Motor neuron (in vitro differentiated cells): ENCODE measurements around the gene STAM. TPM values are rescaled to one million over a fixed set of nuclear protein-coding genes. Genes with fewer than 3 reads are reported as not detected.
A peak's percentile ranks its signal among the peaks of the same experiment; 100 is the strongest.

Experiments used
- ATAC-seq, 8 experiments: fragments of 200-7000 bp; cut with Tn5 transposase; replicated peaks in 6 of 8; 2 replicates each; pipeline ENCODE4 v1.8.0; 2021; ENCODE audit warnings: mild to moderate bottlenecking in 8 of 8, moderate library complexity in 8 of 8
- H3K27ac ChIP-seq, 2 donors: fragments of 250-450 bp; sonication (Bioruptor Pico); 2 replicates each; pipeline ENCODE4 v1.9.0; 2021; ENCODE audit warnings: antibody characterized with exemption in 2 of 2, mild to moderate bottlenecking in 2 of 2, moderate library complexity in 1 of 2
- H3K4me1 ChIP-seq, 2 donors: fragments of 250-450 bp; sonication (Bioruptor Pico); replicated peaks in 1 of 2; 2 replicates each; pipeline ENCODE4 v1.6.1; 2021; ENCODE audit warnings: antibody characterized with exemption in 2 of 2, mild to moderate bottlenecking in 2 of 2, moderate library complexity in 1 of 2
- H3K4me3 ChIP-seq, 5 donors: fragments of 250-450 bp; sonication (Bioruptor Pico); 2 replicates each; pipeline ENCODE4 v1.9.0; 2021; ENCODE audit warnings: antibody characterized with exemption in 5 of 5, mild to moderate bottlenecking in 5 of 5, moderate library complexity in 4 of 5
- whole genome bisulfite sequencing, 10 experiments: fragments of 450-650 bp; shearing (Covaris generic); methylation state at CpG; one replicate each; pipeline ENCODE4 v1.0.0; 2022; 5-methylcytosine and 5-hydroxymethylcytosine counted together
- in situ Hi-C, 9 experiments: fragments of 400-800 bp; cut with MboI; loops; one replicate each; pipeline ENCODE4 v1.15.0; 2021; ENCODE audit warnings: low sequenced_read_pairs in 9 of 9, low pct_unique_long_range_greater_than_20kb in 2 of 9; ENCODE audit not compliant: unreplicated experiment in 9 of 9
- total RNA-seq, 8 experiments: library from RNA; unstranded; fragments of 300-600 nt; gene quantifications; 2 replicates each; pipeline versions ENCODE4 v1.2.3 to v1.2.4, GENCODE V29; 2022

The STAM gene
- total RNA-seq, 8 experiments from 2014 or later, result 15.9 to 35.6 (median 25.8) TPM

- no peaks in the 10 kb centered on the region for H3K4me1 ChIP-seq
- in situ Hi-C loops, result no loop called here
- whole genome bisulfite sequencing, 10 experiments, result 52 to 97% (median 87%) methylated on average over 3 to 11 of the region's 11 CpGs
- H3K4me3 ChIP-seq, result no peak overlapping the region
- H3K27ac ChIP-seq, result no peak overlapping the region
- no peak for ATAC-seq
Measured at GRCh38 chr10:17669185-17669872, 25.4 kb downstream of the STAM start.

DNA sequence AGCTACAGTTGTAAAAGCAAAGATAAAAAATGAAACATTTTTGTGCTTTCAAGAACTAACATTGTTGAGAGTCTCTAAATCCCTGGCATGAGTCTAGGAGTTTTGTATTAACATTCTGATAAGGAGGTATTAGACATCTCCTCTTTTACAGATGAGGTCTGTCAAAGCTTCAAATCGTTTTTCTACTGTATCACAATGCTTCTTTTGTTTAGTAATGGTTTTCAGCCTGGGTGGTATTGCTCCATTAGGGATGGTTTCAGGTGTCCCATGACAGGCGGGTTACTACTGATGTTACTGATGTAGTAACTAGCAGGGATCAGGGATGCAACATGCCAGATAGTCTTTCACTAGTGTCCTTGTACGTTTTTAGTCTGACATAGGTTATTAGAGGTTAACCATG is 27.4 kb downstream of the STAM start:
- WGBS, 10 experiments, result 46 to 90% (median 57%) methylated on average over 1 to 3 of the region's 3 CpGs; no CpG with 5 or more reads in 2 of the 10 experiments
- no peak overlapping the region for H3K27ac ChIP-seq
- ATAC-seq, result no peak
- H3K4me3 ChIP-seq, result no peak overlapping the region
- no peaks in the 10 kb centered on the region for H3K4me1 ChIP-seq
- in situ Hi-C loops, result no loop called here

DNA sequence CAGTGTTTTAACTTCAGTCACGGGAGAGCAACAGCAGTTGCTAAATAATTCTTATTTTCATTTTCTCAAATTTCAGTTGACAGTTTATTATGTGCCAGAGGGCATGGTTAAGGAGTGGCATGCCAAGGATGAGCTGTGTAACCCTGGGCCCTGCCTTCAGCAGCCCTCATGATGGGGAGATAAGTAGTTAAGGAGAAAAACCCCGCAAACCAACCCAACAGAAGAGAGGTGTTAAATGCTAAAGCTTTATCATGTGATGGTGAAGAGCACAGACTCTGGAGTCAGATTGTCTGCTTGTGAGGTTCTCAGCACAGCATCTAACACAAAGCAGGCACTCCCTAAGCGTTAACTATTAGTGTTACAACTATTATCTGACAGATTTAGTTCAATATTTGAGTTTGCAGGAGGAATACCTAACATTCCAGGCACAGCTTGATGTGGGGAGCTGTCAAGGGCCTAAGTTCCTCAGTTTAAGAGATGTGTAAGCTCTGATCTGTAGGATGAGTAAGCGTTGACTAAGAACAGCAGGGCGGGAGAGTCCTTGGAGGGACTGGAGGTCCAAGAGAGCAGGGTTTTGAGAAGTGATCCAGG is 29.6 kb downstream of the STAM start:
- in situ Hi-C loops, result no loop called here
- no peak overlapping the region for H3K27ac ChIP-seq
- WGBS, 10 experiments, result 3 to 100% (median 81%) methylated on average over 1 to 5 of the region's 5 CpGs; no CpG with 5 or more reads in 1 of the 10 experiments
- no peaks in the 10 kb centered on the region for H3K4me1 ChIP-seq
- peak in 5 of 8 experiments; percentile 27 to 97 (median 78) for ATAC-seq
- no peak overlapping the region for H3K4me3 ChIP-seq

- in situ Hi-C loops, result no loop called here
- Histone ChIP-seq H3K4me3 (no peak overlapping the region), H3K27ac (no peak overlapping the region), H3K4me1 (no peaks in the 10 kb centered on the region)
- ATAC-seq, result no peak
Measured at GRCh38 chr10:17674566-17674965, 30.6 kb downstream of the STAM start.

DNA sequence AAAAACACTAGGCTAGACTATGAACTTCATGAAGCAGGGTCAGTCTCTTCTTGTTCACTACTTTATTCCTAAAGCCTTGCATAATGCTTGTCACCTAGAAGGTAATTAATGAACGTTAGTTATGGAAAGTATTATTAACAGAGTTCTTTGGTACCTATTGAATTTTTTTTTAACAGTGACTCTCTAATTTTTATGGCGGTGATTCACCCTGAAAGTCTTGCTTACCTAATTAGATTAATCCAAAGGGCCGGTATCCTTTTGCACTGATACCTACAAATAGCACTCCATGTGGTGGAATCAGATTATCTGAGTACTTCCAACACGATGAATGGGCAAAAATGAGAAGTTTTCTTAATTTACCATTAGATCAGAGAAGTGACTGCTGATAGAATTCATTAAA is 31.7 kb downstream of the STAM start:
- no peaks in the 10 kb centered on the region for H3K4me1 ChIP-seq
- H3K27ac ChIP-seq, result no peak overlapping the region
- 53 to 100% (median 88%) methylated on average over 1 to 4 of the region's 4 CpGs for WGBS, 10 experiments
- H3K4me3 ChIP-seq, result no peak overlapping the region
- no peak for ATAC-seq
- in situ Hi-C loops, result no loop called here

GRCh38 chr10:17676919-17677318 is 33.0 kb downstream of the STAM start:
- no peak for ATAC-seq
- Histone ChIP-seq H3K4me3 (no peak overlapping the region), H3K27ac (no peak overlapping the region), H3K4me1 (no peaks in the 10 kb centered on the region)
- in situ Hi-C loops, result no loop called here
- 80 to 100% (median 100%) methylated on average over 1 of the region's 1 CpG; no CpG with 5 or more reads in 3 of the 10 experiments for WGBS, 10 experiments

DNA sequence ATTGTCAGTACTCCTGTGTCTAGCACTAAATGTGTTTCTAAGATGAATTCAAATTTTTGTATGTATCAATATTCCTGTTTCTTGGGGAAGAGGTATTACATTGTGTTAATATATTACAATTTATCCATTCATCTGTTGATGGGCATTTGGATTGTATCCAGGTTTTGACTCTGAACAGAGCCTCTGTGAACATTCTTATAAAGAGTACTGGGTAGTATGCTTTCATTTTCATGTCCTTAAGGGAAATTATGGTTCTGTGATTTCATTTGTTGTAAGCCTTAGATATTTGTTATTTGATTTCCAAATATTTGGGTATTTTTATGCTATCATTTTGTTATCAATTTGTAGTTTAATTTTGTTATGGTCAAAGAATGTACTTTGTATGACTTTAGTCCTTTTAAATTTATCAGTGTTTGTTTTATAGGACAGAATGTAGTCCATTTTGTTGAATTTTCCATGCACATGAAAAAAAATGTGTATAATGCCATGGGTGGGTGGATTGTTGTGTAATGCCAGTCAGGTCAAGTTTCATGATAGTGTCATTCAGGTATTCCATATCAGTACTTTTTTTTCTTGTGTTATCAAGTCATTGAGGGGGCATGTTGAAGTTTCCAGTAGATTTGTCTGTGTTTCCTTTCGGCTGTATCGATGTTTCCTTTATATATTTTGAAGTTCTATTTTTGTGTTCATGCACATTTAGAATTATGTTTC is 38.4 kb downstream of the STAM start:
- Histone ChIP-seq H3K27ac (no peak overlapping the region), H3K4me3 (no peak overlapping the region)
- in situ Hi-C loops, result no loop called here

DNA sequence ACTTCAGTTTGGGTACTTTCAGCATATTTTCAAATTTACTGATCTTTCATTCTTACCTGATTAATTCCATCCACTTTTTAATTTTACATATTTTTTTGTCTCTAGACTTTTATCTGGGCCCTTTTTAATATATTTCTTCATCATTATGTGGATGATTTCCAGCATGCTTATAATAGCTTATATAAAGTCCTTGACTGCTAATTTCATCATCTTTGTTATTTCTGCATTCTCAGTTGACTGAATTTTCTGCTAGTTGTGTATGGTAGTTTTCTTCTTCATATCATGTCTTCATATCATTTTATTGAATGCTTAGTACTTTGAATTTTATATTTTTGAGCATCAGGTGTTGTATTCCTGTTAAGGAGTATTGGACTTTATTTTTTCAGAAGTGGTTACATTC is 39.6 kb downstream of the STAM start:
- no peak for ATAC-seq
- Histone ChIP-seq H3K4me1 (no peaks in the 10 kb centered on the region), H3K27ac (no peak overlapping the region), H3K4me3 (no peak overlapping the region)
- in situ Hi-C loops, result no loop called here

More for the DNA sequence above, 38.4 kb downstream of the STAM start:
- H3K4me1 ChIP-seq, result no peaks in the 10 kb centered on the region
- WGBS, 10 experiments, result 96 to 100% (median 100%) methylated on average over 2 of the region's 2 CpGs; no CpG with 5 or more reads in 3 of the 10 experiments
- no peak for ATAC-seq

- in situ Hi-C loops, result no loop called here
- Histone ChIP-seq H3K4me1 (no peaks in the 10 kb centered on the region), H3K4me3 (no peak overlapping the region), H3K27ac (no peak overlapping the region)
- no peak for ATAC-seq
- 68 to 98% (median 92%) methylated on average over 1 to 6 of the region's 6 CpGs for WGBS, 10 experiments
Measured at GRCh38 chr10:17684537-17684936, 40.6 kb downstream of the STAM start.

DNA sequence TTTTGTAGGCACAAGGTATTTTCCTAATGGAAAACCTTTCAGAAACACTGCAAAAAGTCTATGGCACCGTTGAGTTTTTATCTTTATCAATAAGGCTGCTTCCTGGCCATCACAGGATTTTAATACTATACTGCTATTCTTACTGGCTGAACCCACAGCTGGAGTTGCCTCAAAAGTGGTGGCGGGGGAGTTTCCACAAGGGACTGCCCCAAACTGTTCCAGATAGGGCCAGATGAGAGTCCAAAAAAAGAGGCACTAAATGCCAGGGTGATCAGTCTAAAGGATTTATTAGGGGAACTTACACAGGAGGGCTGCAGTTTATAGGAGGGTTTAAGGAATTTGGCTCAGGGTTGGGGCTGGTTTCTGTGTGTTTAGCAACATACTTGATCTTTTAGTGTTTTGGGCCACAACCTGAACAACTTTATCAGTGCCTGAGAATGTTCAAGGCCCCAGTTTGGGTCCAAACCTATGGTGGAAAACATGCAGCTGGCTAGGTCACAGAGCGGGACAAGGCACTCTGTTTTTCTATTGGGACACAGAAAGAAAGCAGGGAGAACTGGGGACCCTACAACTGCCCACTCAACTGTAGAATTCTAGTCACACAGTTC is 41.4 kb downstream of the STAM start:
- in situ Hi-C loops, result no loop called here
- WGBS, 10 experiments, result 80 to 100% (median 100%) methylated on average over 1 to 3 of the region's 3 CpGs; no CpG with 5 or more reads in 1 of the 10 experiments

GRCh38 chr10:17687117-17687831 is 43.3 kb downstream of the STAM start:
- 89 to 100% (median 97%) methylated on average over 2 to 10 of the region's 15 CpGs for WGBS, 10 experiments
- no peak for ATAC-seq
- no peaks in the 10 kb centered on the region for H3K4me1 ChIP-seq

More for the DNA sequence above, 41.4 kb downstream of the STAM start:
- ATAC-seq, result no peak
- Histone ChIP-seq H3K4me3 (no peak overlapping the region), H3K4me1 (no peaks in the 10 kb centered on the region), H3K27ac (no peak overlapping the region)

GRCh38 chr10:17689137-17689536 is 45.2 kb downstream of the STAM start:
- no peak for ATAC-seq
- no peak overlapping the region for H3K27ac ChIP-seq
- H3K4me1 ChIP-seq, result no peaks in the 10 kb centered on the region
- in situ Hi-C loops, result no loop called here
- no peak overlapping the region for H3K4me3 ChIP-seq

More at GRCh38 chr10:17687117-17687831, 43.3 kb downstream of the STAM start:
- in situ Hi-C loops, result no loop called here
- Histone ChIP-seq H3K27ac (no peak overlapping the region), H3K4me3 (no peak overlapping the region)

GRCh38 chr10:17693009-17693408 is 49.1 kb downstream of the STAM start:
- ATAC-seq, result no peak
- WGBS, 10 experiments, result 83 to 100% (median 100%) methylated on average over 1 of the region's 1 CpG; no CpG with 5 or more reads in 2 of the 10 experiments
- Histone ChIP-seq H3K27ac (no peak overlapping the region), H3K4me1 (no peaks in the 10 kb centered on the region), H3K4me3 (no peak overlapping the region)
- in situ Hi-C loops, result no loop called here
